Mesenteric fat pad (tissue), 1 donor: ENCODE measurements around the gene POFUT2. TPM values are rescaled to one million over a fixed set of nuclear protein-coding genes. Genes with fewer than 3 reads are reported as not detected.

Experiments
- DNase-seq: peaks from one replicate; pipeline ENCODE4 v3.0.0-alpha.2; 2020; ENCODE audit warnings: low spot score
- total RNA-seq: library from RNA; stranded (reverse); fragmentation: NEBNext Ultra II Directional; extraction: Animal tissue kit (Norgen Biotek cat#: 25700); gene quantifications from one replicate; pipeline ENCODE4 v1.2.1, GENCODE V29; 2021
- donor health status: DM: yes; HTN: yes; CAD: no.

Gene POFUT2
- total RNA-seq, 1 donor from 2014 or later = 29.6 TPM

DNA sequence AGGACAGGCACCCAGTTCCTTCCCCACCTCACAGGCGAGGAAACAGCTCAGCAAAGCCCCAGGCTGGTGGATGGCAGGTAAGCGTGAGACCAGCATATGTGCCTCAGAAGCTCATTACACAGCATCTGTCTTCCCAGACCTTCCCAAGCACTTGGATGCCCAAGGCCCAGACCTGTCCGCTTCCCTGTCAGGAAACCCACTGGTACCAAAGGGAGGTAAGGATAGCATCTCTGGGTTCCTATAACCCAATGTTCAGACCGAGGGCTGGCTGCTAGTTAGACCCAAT lies 3.3 kb downstream of the POFUT2 start:
- peak; percentile 41 for DNase-seq

DNA sequence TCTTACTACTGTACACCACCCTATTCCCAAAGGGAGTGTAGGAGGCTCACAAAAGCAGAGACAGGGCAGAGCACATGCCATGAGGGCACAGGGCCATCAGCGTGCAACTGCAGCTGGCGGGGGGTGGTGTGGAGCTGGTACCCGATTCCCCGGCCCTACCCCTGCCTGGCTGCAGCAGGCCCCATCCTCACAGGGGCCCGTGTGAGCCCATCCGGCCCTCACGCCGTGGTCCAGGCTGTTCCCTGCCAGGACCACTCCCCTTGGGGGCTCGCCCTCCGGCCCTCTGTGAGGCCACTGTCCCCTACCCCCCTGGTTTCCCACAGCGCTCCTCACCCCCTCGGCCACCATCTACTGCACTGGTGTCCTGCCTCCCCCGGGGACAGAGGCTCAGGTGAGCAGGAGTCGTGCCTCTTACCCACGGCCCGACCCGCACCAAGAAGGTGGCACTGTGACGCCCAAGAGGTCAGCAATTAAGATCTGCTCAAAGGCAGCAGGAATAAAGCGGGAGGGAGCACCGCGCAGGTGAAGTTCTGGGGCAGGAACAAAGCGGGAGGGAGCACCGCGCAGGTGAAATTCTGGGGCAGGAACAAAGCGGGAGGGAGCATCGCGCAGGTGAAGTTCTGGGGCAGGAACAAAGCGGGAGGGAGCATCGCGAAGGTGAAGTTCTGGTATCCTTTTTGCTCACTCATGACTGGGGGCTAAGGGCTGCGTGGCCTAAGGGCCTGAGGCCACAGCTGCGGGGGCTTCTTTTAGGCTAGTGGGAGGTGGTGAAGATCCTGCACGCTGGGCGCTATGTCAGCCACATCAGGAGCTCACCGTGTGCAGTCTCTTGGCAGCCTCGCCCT lies 3.9 kb downstream of the POFUT2 start:
- peak; percentile 77 for DNase-seq

DNA sequence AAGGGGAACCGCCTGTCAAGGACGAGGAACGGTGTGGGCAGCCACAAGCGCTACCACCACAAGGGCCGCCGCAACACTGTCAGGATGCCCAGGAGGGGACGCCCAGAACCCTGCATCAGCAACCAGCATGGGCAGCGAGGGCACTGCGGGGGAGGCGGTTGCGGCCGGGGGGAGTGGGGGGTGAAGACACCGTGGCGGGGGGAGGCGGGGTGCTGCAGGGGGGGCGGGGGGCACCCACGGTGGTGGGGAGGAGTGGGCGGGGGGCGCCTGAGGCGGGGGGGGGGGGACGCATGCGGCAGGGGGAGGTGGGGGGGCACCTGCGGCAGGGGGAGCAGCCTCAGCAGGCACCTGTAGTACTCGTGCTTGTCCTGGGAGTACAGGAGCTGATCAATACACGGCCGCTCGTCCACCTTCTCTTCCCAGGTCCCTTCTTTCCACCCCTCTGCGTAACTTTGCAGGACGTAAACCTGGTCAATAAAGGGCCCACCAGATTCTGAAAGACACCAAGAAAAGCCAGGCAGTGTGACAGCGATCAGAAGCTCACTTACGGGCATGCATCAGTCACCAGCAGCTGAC lies 4.6 kb downstream of the POFUT2 start:
- peak; percentile 78 for DNase-seq

DNA sequence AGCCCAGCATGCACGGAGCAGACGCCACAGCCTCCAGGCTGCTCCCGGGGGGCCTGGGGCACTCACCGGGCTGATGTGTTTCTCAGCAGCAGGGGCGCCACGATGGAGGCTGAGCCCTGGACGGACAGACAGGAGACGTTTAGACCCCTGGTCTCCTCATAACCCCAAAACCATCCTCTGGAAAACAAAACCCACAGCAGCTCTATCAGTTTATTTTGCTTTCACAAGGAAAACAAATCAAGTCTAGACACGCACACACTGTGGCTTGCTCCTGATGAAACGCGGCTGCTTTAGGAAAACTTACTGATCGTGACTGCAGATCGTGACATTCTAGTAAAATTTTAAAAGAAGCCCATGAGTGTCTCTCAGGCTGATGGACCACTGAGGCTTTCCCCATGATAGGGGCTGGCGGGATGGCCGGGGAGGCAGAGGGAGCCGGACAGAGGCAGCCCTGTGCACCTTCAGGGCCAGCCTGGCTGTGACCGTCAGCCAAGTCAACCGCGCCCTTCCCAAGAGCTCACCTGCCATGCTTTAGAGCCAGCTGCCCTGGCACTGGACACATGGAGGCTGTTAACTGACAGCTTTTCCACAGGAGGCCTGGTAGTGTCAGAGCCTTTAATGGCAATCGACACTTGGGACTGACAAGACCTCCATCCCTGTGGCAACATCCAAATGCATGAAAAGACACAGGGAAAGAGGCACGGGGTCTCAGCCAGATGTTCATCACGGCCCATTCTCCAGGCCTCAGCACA lies 5.2 kb downstream of the POFUT2 start:
- DNase-seq = peak; percentile 68

DNA sequence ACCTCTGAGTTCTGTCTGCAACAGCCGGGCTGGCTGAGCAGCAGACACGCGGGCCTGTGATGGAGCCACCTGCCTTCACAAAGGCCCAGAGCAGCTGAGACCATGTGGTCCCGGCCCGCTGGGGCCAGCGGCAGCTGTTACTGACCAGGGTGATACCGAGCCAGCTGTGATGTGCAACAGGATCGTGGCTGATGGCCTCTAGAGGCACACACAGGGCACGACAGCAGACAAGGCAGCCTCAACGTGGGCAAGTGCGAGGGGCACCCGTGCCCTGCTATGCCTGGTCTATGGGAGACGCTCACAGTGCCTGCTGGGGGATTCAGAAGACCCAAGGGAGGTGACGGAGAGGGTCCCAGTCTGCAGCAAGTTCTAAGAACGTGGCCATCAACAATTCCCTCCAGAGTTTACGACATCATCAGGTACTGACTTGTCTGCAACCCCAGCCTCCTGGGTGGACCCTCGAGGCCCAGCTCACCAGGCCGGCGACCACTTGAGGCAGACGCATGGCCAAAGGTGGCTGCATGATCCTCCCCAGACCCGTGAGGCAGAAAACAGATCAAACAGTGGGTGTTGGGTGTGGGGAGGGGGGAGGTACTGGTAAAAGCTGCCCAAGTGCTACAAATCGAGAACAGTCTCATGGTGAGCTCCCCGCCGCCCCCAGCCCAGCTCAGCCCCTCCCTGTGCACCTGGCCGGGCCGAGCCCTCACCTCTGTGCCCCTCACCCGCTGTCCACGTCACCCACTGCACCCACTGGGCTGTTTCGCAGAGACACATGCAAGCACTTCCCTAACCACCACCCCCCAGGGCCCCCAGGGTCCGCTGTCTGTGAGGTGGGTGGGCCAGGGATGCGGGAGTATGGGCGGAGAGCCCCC lies 6.0 kb downstream of the POFUT2 start:
- DNase-seq = peak; percentile 83

DNA sequence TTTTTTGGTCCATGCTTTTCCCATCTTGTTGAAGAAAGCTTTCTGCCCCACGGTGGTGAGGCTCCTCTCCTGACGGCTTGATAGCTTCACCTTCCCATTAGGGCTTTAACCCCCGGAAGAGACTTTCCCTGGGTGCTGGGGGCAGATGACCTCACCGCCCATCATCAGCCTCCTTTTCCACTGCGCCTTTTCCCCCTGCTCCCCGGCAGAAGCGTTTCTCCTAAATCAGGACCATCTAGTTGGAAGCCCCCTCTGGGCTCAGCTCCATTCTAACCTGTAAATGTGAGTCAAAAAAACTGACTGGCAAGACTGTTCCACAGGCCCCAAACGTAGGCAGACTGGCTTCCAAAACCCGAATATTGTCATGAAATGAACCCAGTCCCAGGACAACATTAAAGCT lies 6.7 kb downstream of the POFUT2 start:
- peak; percentile 62 for DNase-seq

DNA sequence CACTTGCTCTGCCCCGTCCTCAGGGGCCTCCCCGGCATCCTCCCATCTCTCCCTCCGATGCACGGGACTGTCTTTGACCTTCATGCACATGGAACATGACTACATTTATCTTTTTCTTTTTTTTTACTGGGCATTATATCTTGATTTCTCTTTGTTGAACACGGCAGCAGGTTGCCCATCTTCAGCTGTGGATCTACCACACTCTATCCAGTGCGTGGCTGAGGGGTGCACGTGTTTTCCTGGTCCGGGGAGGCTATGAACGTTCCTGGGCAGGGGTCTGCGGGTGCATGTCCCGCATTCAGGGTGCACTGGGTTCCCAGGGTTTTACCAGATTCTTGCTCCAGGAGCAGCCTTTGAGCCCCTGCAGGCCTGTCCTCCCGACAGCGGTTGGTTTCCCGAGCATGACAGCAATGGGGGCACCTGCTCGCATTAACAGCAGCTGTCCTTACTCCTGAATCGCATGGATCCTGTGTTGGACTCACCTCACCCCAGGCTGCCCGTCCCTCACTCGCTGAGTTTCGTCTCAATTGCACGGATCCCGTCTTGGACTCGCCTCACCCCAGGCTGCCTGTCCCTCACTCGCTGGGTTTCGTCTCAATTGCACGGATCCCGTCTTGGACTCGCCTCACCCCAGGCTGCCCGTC lies 7.4 kb downstream of the POFUT2 start:
- DNase-seq = peak; percentile 71

DNA sequence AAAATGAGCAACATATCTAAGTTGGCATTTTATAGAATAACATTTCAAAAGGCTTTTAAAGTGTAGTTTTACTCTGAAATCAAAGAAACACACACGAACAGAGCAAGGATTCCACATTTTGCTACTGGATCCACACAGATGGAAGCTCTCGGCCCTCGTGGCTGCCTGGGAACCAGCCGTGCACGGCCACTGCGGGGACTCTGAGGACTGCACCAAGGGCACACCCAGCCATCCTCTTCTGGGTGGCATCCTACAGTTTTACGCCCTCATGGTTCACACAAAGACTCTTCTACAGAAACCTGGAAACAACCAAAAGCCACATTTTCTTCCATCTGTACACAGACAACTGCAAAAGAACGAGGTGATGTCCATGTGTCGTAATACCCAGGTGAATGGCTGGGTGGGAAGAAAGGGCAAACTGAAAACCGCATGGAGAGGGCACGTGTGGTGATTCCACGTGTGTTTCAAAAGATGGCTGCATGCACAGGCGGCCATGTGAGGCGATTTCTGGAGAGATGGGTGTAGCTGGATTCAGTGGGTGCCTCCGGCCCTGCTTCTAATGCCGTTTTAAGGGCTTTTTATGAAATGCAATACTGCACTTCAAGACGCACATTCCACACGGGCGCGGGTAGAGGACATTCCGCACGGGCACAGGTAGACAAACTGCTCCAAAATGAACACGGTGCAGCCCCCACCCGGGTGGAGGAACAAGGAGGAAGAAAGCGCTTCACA lies 8.1 kb downstream of the POFUT2 start:
- peak; percentile 69 for DNase-seq

DNA sequence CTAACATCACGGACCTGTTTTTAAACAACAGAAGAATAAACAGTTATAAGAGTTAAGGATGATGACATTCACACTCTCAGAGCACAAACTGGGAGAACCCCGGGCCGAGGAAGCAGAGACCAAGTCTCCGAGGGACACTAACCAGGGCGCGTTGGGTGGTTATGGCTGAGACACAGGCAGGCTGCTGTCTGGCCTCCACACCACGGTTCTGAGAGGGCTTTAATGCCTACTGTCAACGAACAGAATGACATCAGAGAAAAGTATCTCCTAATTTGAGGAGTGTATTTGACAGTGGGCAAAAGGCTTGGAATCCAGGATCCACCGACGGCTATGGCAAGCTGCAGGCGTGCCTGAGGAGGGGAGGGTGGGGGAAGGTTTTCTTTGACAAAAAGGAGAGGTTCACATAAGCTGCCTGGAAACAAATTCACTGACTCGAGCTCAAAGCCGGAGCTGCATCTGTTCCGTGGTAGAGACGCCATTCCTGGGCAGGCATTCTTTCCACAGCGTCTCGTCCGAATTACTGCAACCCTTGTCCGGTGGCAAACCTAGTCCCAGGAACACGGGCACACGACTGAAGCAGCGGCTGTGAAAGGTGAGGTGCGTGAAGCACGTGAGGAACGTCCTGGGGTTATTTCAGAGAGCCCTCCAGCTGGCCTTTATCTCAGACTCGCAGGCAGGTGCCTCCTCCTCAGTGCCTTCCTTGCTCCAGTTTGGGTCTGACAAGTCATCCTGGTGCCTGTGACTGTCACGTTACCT lies 9.4 kb downstream of the POFUT2 start:
- DNase-seq = peak; percentile 59

DNA sequence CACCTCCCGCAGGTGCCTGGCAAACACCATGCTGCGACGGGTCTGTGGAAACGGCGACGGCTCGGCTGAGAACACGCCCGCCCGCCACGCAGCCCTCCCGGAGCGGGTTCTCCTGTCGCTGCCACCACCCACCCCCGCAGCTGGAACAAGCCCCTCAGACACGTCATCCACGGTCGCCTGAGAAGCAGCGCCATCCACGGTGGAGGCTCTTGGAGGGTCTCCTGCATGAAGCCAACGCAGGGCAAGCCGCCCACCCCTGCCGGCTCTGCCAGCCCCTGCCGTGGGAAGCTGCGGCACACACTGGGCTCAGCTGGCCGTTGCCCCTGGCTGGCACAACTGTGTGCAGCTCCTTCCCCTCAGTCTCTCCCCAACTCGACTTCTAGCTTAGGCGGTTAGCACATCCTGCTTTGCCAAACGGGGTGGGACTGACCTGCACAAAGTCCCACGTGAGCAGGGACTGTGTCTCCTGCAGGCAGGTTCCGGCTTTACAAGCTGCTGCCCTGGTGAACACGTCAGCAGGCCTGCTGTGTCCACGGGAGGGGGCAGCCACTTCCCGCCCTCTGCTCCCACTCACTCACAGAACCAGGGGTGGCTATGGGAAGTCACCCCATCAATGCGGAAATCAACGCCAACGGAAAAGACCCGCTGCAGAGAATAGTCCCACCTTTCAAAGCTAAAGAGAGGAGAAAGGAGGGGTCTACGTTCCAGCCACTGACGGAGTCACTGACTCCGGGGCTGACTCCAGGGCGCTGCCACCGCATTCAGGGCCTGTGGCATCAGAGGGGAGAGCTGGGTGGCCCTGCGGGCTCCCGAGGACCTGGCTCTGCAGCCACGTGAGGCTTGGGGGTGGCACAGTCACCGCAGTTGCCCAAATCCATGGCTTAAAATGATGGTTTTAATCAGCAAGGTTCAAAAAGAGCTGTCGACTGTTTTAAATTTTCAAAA lies 10.3 kb downstream of the POFUT2 start:
- DNase-seq = peak; percentile 89

DNA sequence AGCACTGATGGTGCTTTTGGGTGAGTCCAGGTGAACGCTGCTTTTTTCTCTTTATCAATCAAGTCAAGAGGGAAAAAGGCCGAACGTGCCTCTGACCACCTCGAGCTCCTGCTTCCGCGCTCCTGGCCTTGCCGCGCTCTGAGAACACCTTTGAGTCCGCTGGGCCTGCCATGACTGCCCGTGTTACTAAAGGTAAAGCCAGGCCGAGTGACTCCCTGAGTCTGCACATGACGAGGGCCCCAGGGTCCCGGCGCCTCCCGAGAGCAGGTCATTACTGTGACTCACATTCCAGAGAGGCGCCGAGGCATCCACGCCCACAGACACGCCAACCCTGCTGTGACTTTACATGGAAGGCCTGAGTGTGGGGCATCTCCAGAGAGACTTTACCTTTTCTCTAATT lies 11.1 kb downstream of the POFUT2 start:
- DNase-seq = peak; percentile 67

DNA sequence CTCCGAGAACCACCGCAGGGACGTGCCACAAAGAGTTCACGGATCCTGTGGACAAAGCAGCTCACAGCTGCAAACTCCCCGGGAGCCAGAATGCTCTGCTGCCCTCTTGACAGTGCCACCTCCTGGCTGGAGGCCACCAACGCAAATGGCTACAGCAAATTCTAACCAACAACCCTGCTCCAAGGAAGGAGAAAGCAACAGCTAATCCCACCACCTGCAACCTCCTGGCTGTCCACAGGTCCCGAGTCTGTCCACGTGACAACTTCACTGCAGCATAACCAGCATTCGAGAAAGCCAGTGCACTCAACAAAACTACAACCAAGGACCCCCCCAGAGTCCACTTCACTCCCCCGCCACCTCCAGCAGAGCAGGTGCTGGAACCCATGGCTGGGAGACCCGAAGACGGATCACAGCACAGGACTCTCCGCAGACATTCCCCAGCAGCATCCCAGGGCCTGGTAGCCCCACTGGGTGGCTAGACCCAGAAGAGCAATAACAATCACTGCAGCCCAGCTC lies 17.3 kb downstream of the POFUT2 start:
- DNase-seq = peak; percentile 62

DNA sequence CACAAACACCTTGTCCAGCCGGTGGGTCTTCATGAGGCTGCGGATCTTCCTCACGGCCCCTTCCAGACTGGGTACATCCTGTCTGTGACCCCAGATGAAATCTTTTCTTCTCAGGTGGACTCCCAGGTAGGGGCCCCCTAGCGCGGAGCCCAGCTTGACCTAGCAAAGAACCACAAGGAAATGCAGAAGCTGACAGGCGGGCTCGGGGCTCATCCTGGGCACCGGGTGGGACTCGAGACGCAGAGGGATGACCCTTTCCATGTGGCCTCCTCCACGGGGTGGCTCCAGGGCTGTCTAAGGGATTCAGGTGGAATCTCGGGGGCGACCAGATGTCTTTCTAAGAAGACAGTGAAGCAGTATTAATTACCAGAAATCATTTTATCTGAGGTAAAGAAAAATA lies 17.8 kb downstream of the POFUT2 start:
- DNase-seq = peak; percentile 71

DNA sequence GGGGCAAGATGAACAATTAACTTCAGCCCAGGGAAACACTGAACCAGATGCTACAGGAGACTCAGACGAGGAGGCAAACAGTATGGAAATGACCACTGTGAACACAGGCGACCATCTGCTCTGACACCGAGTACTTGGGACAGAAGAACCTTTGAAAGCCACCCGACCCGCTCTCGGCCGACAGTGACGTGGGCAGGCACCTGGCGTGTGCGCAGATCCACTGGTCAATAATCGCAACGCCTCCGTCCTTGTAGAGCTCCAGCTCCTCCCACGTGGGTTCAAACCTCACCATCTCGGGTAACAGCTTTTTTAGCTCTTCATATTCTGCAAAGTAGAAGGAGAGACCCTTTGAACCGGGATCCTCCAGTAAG lies 20.3 kb downstream of the POFUT2 start:
- DNase-seq = peak; percentile 68

DNA sequence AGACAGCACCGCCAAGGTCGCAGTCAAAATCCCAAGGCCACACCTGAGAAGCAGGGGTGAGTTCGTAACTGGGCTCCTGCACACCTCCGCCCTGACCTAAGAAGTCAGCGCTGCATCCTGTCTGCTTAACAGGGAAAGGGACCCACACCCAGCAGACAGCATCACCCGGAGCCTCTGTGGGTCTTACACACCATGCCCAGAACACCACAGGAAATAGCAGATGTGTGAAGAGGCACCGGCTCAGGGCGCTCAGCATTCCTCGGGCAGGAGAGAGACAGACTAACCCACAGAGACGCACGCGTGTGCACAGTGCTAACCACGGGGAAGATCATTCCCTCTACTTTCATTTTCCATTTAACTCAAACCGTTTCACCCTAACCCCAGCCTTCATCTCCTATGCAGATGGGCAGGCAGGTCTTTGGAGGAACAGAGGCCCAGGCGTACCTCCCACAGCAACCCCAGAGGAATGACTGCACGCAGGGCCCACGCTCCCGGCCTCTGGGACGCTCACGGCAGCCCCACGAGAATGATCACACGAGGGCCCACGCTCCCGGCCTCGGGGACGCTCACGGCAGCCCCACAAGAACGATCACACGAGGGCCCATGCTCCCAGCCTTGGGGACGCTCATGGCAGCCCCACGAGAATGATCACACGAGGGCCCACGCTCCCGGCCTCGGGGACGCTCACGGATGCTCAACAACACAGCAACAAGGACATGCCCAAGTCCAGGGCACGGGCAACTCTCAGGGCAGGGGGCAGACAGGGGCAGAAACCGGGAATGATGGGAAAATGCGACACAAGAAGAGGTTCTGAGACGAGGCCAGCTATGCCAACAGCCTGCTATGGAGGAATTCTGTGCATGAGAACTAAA lies 20.9 kb downstream of the POFUT2 start:
- peak; percentile 51 for DNase-seq

DNA sequence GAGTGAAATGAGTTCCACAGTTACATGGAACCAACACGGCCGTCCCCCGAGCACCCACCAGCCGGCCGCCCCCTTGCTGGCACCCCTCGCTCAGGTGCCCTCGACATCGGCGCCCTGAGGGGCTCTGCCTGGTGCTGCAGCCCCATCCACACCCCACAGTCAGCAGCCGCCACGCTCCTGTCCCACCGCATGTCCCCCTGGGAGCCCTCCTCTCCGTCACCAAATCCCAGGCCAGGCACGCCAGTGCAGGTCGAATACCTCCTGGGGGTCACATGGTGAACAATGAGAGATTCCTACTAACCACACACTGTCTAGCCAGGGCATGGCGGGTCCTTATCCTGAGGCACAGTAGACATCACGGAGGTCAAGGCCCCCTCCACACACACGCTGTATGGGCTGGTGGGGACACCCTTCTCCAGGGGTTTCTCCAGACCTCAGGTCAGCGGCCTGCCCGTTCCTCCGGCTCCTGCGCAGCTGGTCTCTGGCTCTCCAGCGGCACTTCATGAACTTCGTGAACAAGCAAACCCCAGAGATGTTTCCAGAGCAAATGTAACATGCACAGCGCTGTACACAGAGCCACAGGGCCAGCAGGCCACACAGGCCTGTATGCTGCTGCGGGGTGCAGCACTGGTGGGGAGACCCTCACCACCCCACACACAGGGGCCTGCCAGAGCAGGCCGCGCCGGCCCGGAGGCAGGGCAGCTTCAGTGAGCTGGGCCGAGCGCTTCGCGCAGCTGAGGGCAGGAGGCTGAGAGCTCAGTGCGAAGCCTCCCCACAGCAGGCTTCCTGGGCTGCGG lies 21.8 kb downstream of the POFUT2 start:
- peak; percentile 86 for DNase-seq
